Stimulated activated CD4-positive, alpha-beta T cell treated with anti-CD3 and anti-CD28 coated beads, Interleukin-12 subunit alpha, Interleukin-12 subunit beta, amount 100 ng/mL, for 24 hours (primary cell): ENCODE results near the gene CLIC3.

Experiments
- DNase-seq, 2 experiments: peaks; one replicate each; pipeline ENCODE4 v3.0.0-alpha.2; 2020; ENCODE audit warnings: low read depth in 2 of 2

The CLIC3 gene

GRCh38 chr9:136951541-136952320 is 44.6 kb downstream of the CLIC3 start, which contains the start of gene LCN12:
Gene LCN12, plus strand, starts transcription at chr9:136952273. Its CDS starts 55 bp downstream, at chr9:136952328.
- no peak for DNase-seq

- DNase-seq, result no peak
These were observed 45.6 kb downstream of the CLIC3 start for GRCh38 chr9:136950656-136951276.

GRCh38 chr9:136949817-136950655 is 46.3 kb downstream of the CLIC3 start:
- DNase-seq, result peak; percentile 91 to 97

GRCh38 chr9:136949239-136949816 is 47.0 kb downstream of the CLIC3 start:
- DNase-seq, result no peak

- no peak for DNase-seq
These were observed 48.3 kb downstream of the CLIC3 start for GRCh38 chr9:136947955-136948510.

GRCh38 chr9:136947028-136947891 is 49.1 kb downstream of the CLIC3 start:
- DNase-seq, result no peak

GRCh38 chr9:136946228-136947027 is 49.9 kb downstream of the CLIC3 start:
- no peak for DNase-seq

- no peak for DNase-seq
These were observed 50.8 kb downstream of the CLIC3 start for GRCh38 chr9:136945333-136946227.
